MM.1S (cell line): ENCODE results near the gene PTPRG.

Source experiments
- DNase-seq: peaks from one replicate; pipeline ENCODE4 v3.0.0-alpha.2; 2015
- H2AFZ ChIP-seq: fragments of 300-600 bp; sonication (generic); 2 replicates; pipeline ENCODE4 v1.6.0; 2016; ENCODE audit warnings: antibody characterized with exemption, low read length
- H3F3A ChIP-seq: fragments of 300-600 bp; sonication (generic); 2 replicates; pipeline ENCODE4 v1.6.1; 2016; ENCODE audit warnings: mild to moderate bottlenecking, antibody characterized with exemption, low read length, moderate library complexity, mixed read lengths; ENCODE audit not compliant: insufficient read depth
- H3K27ac ChIP-seq: fragments of 300-600 bp; sonication (generic); 2 replicates; pipeline ENCODE4 v1.5.1; 2016; ENCODE audit warnings: mild to moderate bottlenecking, low read length
- H3K27me3 ChIP-seq: fragments of 300-600 bp; sonication (generic); replicated peaks from 2 replicates; pipeline ENCODE4 v1.6.0; 2016; ENCODE audit warnings: low read length; ENCODE audit not compliant: insufficient read depth
- H3K36me3 ChIP-seq: fragments of 300-600 bp; sonication (generic); replicated peaks from 2 replicates; pipeline ENCODE4 v1.6.1; 2016; ENCODE audit warnings: mild to moderate bottlenecking, low read length, mixed read lengths; ENCODE audit not compliant: insufficient read depth
- H3K4me1 ChIP-seq: fragments of 300-600 bp; sonication (generic); 2 replicates; pipeline ENCODE4 v1.6.1; 2016; ENCODE audit warnings: low read length, mixed read lengths
- H3K4me2 ChIP-seq: fragments of 300-600 bp; sonication (generic); 2 replicates; pipeline ENCODE4 v1.6.0; 2016; ENCODE audit warnings: low read depth, low read length
- H3K4me3 ChIP-seq: fragments of 300-600 bp; sonication (generic); 2 replicates; pipeline ENCODE4 v1.5.1; 2016; ENCODE audit warnings: low read length, mixed read lengths
- H3K79me2 ChIP-seq: fragments of 300-600 bp; sonication (generic); 2 replicates; pipeline ENCODE4 v1.6.1; 2016; ENCODE audit warnings: mixed run types, low read length, mixed read lengths
- H3K9ac ChIP-seq: fragments of 300-600 bp; sonication (generic); 2 replicates; pipeline ENCODE4 v1.6.1; 2016; ENCODE audit warnings: low read length, mixed read lengths
- H3K9me2 ChIP-seq: fragments of 300-600 bp; sonication (generic); replicated peaks from 2 replicates; pipeline ENCODE4 v1.6.1; 2016; ENCODE audit warnings: mild to moderate bottlenecking, low read length, mixed read lengths; ENCODE audit not compliant: insufficient read depth
- H3K9me3 ChIP-seq: fragments of 300-600 bp; sonication (generic); replicated peaks from 2 replicates; pipeline ENCODE4 v1.6.1; 2016; ENCODE audit warnings: mild to moderate bottlenecking, low read length, mixed read lengths; ENCODE audit not compliant: insufficient read depth
- H4K20me1 ChIP-seq: fragments of 300-600 bp; sonication (generic); 2 replicates; pipeline ENCODE4 v1.6.1; 2016; ENCODE audit warnings: mild to moderate bottlenecking, low read length, moderate library complexity, mixed read lengths; ENCODE audit not compliant: insufficient read depth
- CTCF ChIP-seq: fragments of 300-600 bp; sonication (generic); IDR thresholded peaks from 2 replicates; pipeline ENCODE4 v1.5.1; 2016; ENCODE audit warnings: antibody characterized with exemption, low read length, mixed read lengths
- EZH2 ChIP-seq: fragments of 300-600 bp; sonication (generic); optimal IDR thresholded peaks from 2 replicates; pipeline ENCODE3; 2017; ENCODE audit warnings: low read depth, mild to moderate bottlenecking, antibody characterized with exemption, low read length, mixed read lengths
- EZH2phosphoT487 ChIP-seq: fragments of 300-600 bp; sonication (generic); IDR thresholded peaks from 2 replicates; pipeline ENCODE4 v1.6.1; 2018; ENCODE audit warnings: antibody characterized with exemption, low read length

The PTPRG gene

DNA sequence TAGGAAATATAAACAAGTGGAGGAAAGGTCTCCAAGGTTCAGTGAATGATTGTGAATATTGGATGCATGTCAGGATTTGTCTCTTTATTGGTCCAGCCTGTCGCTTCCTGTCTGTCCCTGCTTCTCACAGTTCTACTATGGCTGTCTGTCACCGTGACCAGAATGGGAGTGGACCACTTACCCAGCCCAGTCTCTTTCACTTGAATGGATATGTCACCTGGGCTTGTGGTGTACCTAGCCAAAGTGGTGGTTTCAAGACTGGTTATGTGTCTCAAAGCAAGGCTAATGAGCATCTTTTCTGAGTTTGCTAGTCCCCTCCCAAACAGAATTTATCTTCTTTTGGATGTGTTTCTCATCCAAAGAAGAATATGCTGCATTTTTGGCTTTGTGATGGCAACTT lies 231.7 kb downstream of the PTPRG start:
- peaks cover 15% of the 10 kb centered on the region; the same call in 1 of the 2 replicates for H3K79me2 ChIP-seq
- no peak overlapping the region for H2AFZ ChIP-seq
- no peaks in the 10 kb centered on the region for H4K20me1 ChIP-seq
- no peak overlapping the region for H3K27ac ChIP-seq
- H3K4me2 ChIP-seq = no peak overlapping the region
- no peak overlapping the region for H3K9ac ChIP-seq
- TF ChIP-seq CTCF (no peak), EZH2 (no peak), EZH2phosphoT487 (no peak)
- no peak for DNase-seq
- no peak overlapping the region for H3K4me3 ChIP-seq
- no peaks in the 10 kb centered on the region for H3K9me3 ChIP-seq
- H3K9me2 ChIP-seq = no peaks in the 10 kb centered on the region
- H3K27me3 ChIP-seq = no peaks in the 10 kb centered on the region
- H3K36me3 ChIP-seq = no peaks in the 10 kb centered on the region
- H3K4me1 ChIP-seq = peaks cover 8% of the 10 kb centered on the region; the same call in 1 of the 2 replicates
- H3F3A ChIP-seq = no peaks in the 10 kb centered on the region

- Histone ChIP-seq H3K36me3 (no peaks in the 10 kb centered on the region), H3K9me2 (no peaks in the 10 kb centered on the region), H3K9me3 (no peaks in the 10 kb centered on the region), H2AFZ (no peak overlapping the region), H4K20me1 (no peaks in the 10 kb centered on the region), H3K27ac (no peak overlapping the region), H3K4me2 (no peak overlapping the region), H3K27me3 (no peaks in the 10 kb centered on the region), H3F3A (no peaks in the 10 kb centered on the region), H3K4me1 (peaks cover 8% of the 10 kb centered on the region; the same call in 1 of the 2 replicates), H3K79me2 (peaks cover 15% of the 10 kb centered on the region; the same call in 1 of the 2 replicates), H3K4me3 (no peak overlapping the region), H3K9ac (no peak overlapping the region)
- no peak for DNase-seq
- TF ChIP-seq CTCF = no peak
- TF ChIP-seq EZH2 = no peak
- no peak for TF ChIP-seq EZH2phosphoT487
These were observed 232.2 kb downstream of the PTPRG start for GRCh38 chr3:61793521-61793920.

GRCh38 chr3:61794341-61794740 lies 233.0 kb downstream of the PTPRG start:
- no peak overlapping the region for H3K27ac ChIP-seq
- peaks cover 15% of the 10 kb centered on the region; the same call in 1 of the 2 replicates for H3K79me2 ChIP-seq
- TF ChIP-seq EZH2phosphoT487 (no peak), EZH2 (no peak), CTCF (no peak)
- no peaks in the 10 kb centered on the region for H4K20me1 ChIP-seq
- H3K9me3 ChIP-seq = no peaks in the 10 kb centered on the region
- no peaks in the 10 kb centered on the region for H3K27me3 ChIP-seq
- H2AFZ ChIP-seq = no peak overlapping the region
- H3K9me2 ChIP-seq = no peaks in the 10 kb centered on the region
- H3F3A ChIP-seq = no peaks in the 10 kb centered on the region
- no peak overlapping the region for H3K4me2 ChIP-seq
- no peak for DNase-seq
- no peak overlapping the region for H3K9ac ChIP-seq
- H3K36me3 ChIP-seq = no peaks in the 10 kb centered on the region
- no peak overlapping the region for H3K4me3 ChIP-seq
- H3K4me1 ChIP-seq = peaks cover 8% of the 10 kb centered on the region; the same call in 1 of the 2 replicates
